Right lobe of liver (tissue), 4 donors: Measurements from ENCODE around the gene GPR52.

Experiments
- CTCF ChIP-seq, 4 donors: fragments of 200-600 bp in 3 of 4; fragments of 450-650 bp in 1 of 4; IDR thresholded peaks; one replicate each; pipeline versions ENCODE4 v1.5.1 to v1.8.0; 2016 to 2022; ENCODE audit warnings: antibody characterized with exemption in 4 of 4, mild to moderate bottlenecking in 2 of 4
- POLR2A ChIP-seq: fragments of 450-650 bp; IDR thresholded peaks from one replicate; pipeline ENCODE4 v1.6.1; 2017; ENCODE audit warnings: antibody characterized with exemption, mild to moderate bottlenecking
- donor health status: DM: no; HTN: no; CAD: no.
- donor health status: DM: no; HTN: no; CAD: no.
- donor health status: DM: no; HTN: yes; CAD: no.

DNA sequence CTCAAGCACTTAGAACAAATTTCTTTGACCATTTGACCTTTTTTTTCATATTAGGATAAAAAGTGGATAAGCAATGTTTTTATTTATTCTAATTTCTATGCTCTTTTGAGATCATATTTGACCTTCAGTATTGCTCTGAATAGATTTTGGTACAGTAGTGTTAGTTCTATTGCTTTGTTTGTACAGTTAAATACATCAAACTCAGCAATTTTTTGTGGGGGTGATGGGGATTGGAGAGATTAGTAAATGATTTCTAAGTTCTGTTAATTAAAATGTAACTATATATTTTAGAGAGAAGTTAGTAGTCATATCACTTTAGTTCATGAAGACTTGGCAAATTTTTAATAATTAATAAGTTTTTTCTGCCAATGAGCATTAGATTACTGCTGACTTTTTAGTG, 2.4 kb upstream of the GPR52 start:
- TF ChIP-seq CTCF (IDR thresholded peaks at IDR 0.05) (no peak), POLR2A (no peak)
